ENCODE results near the gene MSH2.

The MSH2 gene

DNA sequence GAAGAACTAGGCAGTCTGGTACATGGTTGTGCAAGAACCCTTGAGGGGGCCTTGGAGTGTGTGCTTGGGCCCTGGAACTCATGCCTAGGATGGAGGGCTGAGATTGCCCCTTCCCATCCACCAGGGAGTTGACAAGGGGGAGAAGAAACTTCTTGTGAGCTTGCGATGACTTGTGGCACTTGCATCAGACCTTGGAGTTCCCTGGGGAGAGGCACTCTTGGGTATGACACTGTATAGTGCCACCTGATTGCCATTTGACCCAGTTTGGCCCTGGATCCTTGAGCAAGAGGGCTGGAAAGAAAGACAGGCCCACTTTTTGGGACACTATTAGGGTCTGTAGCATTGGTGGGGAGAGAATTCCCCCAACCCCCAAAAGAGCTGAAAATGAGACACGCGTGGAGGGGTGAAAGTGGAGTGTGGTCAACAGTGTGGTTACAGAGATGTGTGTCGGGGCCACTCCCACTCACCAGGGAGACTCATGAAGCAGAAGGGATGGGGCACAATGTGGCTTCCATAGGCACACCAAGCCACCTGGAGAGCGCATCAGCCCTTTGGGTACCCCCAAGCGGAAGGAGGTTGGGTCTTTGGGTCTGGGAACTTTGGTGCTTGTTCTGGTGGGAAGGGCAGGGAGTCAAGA lies 101.3 kb downstream of the MSH2 start:
- TF ChIP-seq, protein P1, sequence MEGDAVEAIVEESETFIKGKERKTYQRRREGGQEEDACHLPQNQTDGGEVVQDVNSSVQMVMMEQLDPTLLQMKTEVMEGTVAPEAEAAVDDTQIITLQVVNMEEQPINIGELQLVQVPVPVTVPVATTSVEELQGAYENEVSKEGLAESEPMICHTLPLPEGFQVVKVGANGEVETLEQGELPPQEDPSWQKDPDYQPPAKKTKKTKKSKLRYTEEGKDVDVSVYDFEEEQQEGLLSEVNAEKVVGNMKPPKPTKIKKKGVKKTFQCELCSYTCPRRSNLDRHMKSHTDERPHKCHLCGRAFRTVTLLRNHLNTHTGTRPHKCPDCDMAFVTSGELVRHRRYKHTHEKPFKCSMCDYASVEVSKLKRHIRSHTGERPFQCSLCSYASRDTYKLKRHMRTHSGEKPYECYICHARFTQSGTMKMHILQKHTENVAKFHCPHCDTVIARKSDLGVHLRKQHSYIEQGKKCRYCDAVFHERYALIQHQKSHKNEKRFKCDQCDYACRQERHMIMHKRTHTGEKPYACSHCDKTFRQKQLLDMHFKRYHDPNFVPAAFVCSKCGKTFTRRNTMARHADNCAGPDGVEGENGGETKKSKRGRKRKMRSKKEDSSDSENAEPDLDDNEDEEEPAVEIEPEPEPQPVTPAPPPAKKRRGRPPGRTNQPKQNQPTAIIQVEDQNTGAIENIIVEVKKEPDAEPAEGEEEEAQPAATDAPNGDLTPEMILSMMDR (IDR thresholded peaks at IDR 0.05; ENCODE audit: low read depth, low read length) = no peak

DNA sequence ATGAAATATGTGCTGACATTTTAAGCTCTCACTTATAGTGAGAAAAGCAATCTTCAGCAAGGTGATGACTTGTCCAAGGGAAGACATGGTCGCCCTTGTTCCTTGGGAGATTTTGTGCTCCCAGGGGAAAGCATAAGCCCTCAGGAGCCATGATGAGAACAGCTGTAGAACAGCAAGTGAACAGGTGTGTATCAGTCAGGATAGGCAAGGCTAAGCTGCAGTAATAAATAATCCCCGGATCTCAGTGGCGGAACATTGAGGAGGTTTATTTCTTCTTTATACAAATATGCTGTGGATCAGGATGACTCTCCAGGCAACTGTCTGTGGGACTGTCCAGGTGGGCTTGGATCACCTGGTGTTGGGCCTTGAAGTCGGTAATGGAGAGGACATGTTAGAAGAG lies 103.1 kb downstream of the MSH2 start:
- TF ChIP-seq, protein P1 (IDR thresholded peaks at IDR 0.05; ENCODE audit: low read depth, low read length) = no peak
- DNase-seq (ENCODE audit: extremely low read depth, low read depth) = no peak

More for the DNA sequence above, 101.3 kb downstream of the MSH2 start:
- no peak for DNase-seq (ENCODE audit: extremely low read depth, low read depth)

DNA sequence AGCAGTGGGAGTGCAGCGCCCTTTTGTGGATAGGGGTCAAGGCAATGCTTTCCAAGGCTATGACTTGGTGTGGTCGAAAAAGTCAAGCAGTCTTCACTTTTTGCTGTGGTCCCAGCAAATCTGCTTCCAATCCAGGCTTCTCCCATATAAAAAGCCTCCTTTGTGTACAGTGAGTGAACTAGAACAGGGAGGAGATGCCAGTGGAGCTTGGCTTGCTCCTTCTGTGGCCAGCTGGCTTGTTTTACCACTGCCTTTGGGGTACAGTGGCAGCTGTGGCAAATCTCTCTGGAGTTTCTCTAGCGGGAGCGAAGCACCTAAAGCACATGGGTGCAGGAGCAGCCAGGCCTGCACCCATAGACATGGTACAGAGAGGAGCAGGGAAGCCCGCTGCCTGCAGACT lies 103.5 kb downstream of the MSH2 start:
- TF ChIP-seq, protein P1 (IDR thresholded peaks at IDR 0.05; ENCODE audit: low read depth, low read length) = no peak
- DNase-seq (ENCODE audit: extremely low read depth, low read depth) = no peak

DNA sequence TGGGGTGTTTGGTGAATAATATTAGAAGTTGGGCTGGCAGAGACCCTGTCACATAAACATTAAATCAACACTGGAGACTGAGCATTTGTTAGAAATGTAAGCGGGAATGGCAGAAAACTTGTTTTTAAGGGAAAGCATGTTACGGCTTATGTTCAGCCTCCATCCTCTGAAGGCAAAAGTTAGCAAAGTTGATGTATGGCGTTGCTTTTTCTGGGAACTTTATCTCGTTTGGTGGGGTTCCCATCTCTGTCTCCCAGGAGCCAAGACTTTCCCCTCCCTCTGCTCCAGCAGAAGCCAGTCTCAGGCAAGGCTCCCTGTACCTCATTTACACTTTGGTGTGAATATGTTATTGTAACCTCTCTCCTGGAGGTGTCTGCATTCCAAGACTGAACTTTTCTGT lies 105.1 kb downstream of the MSH2 start:
- DNase-seq (ENCODE audit: extremely low read depth, low read depth) = no peak
- TF ChIP-seq, protein P1 (IDR thresholded peaks at IDR 0.05; ENCODE audit: low read depth, low read length) = no peak

DNA sequence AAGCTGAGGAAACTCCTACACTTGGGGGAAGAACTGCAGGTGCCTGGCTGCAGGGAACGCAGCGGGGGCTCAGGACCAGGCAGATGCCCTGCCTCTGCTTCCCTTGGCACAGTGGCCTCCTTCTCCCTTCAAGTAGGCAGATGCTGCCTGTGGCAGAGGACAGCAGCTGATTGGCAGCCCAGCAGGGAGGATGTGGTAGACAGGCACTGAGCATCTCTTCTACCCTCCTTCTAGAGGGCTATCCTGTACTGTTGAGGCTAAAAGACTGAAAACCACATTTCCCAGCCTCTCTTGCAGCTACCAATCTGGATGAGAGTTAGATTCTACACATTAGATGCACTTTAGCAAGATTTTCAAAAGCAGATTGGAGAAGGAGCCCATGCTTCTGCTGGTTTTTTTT lies 105.7 kb downstream of the MSH2 start:
- no peak for DNase-seq (ENCODE audit: extremely low read depth, low read depth)
- TF ChIP-seq, protein P1 (IDR thresholded peaks at IDR 0.05; ENCODE audit: low read depth, low read length) = no peak

DNA sequence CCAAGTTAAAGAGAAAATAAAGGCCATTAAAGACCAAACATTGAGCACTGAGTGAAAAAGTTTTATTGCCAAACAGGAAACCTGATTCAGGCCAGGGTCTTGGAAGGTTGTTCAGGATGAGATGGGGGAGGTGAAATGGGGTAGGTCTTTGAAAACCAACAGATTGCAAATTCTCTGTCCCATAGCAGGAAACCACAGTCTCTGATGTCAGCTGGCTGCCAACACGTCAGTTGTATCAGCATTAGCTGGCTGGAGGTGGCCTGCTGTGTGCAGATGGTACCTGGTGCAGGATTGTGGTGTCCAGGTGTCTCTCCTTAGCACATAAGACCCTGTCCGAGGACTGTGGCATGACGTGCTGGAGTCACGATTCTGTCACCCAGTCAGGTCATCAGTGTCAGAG lies 106.3 kb downstream of the MSH2 start:
- TF ChIP-seq, protein P1 (IDR thresholded peaks at IDR 0.05; ENCODE audit: low read depth, low read length) = no peak
- no peak for DNase-seq (ENCODE audit: extremely low read depth, low read depth)

DNA sequence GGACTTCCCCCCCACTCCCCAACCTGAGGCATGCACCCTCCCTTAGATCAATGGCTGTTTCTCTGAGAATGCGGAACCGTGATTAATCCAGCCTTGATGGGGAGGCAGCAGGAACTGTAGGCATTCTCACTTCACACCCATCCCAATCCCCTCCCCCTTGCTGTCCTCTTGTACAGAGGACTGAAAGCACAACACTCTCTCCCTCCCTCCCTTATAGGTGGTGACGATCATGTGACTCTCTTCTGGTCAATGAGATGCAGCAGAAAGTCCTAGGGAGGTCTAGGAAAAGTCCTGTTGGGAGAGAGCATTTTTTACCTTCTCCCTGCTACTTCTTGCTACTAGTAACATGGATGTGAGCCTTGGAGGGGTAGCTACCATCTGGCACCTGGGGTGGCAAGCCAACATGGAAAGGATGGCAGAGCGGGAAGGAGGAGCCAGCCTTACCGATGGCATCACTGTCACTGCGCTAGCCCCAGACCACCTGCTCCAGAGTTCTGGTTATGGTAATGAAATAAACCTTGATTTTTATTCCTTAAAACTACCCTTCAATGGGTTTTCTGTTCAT lies 106.9 kb downstream of the MSH2 start:
- TF ChIP-seq, protein P1 (IDR thresholded peaks at IDR 0.05; ENCODE audit: low read depth, low read length) = no peak
- no peak for DNase-seq (ENCODE audit: extremely low read depth, low read depth)

Data from AG09319 (cell line).